Measurements from ENCODE around the gene CRBN.

GRCh38 chr3:3154879-3155610 is 24.4 kb downstream of the CRBN start:
- TF ChIP-seq EZH2 (IDR thresholded peaks at IDR 0.05; ENCODE audit: low read length, unreplicated experiment), result no peak
- TF ChIP-seq, protein P1, sequence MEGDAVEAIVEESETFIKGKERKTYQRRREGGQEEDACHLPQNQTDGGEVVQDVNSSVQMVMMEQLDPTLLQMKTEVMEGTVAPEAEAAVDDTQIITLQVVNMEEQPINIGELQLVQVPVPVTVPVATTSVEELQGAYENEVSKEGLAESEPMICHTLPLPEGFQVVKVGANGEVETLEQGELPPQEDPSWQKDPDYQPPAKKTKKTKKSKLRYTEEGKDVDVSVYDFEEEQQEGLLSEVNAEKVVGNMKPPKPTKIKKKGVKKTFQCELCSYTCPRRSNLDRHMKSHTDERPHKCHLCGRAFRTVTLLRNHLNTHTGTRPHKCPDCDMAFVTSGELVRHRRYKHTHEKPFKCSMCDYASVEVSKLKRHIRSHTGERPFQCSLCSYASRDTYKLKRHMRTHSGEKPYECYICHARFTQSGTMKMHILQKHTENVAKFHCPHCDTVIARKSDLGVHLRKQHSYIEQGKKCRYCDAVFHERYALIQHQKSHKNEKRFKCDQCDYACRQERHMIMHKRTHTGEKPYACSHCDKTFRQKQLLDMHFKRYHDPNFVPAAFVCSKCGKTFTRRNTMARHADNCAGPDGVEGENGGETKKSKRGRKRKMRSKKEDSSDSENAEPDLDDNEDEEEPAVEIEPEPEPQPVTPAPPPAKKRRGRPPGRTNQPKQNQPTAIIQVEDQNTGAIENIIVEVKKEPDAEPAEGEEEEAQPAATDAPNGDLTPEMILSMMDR (conservative IDR thresholded peaks at IDR 0.05; ENCODE audit: low read depth, low read length), result no peak
- no peak for TF ChIP-seq EZH2phosphoT487 (IDR thresholded peaks at IDR 0.05; ENCODE audit: borderline replicate concordance, low read length)
